IPS-20b (cell line): Measurements from ENCODE around the gene SCN2B.

ENCODE experiments used
- H3K27ac ChIP-seq: one replicate; pipeline ENCODE4 v1.5.1; 2013; ENCODE audit warnings: low read length
- H3K27me3 ChIP-seq: 2 replicates; pipeline ENCODE4 v1.6.1; 2013; ENCODE audit warnings: mild to moderate bottlenecking, low read length, inconsistent platforms; ENCODE audit not compliant: insufficient read depth
- H3K36me3 ChIP-seq: 2 replicates; pipeline ENCODE4 v1.6.1; 2013; ENCODE audit warnings: low read depth, mild to moderate bottlenecking, inconsistent platforms, low read length, moderate library complexity; ENCODE audit not compliant: insufficient read depth
- H3K4me1 ChIP-seq: 2 replicates; pipeline ENCODE4 v1.6.1; 2013; ENCODE audit warnings: mild to moderate bottlenecking, control low read depth, inconsistent platforms, low read length, moderate library complexity; ENCODE audit not compliant: insufficient read depth
- H3K4me3 ChIP-seq: 2 replicates; pipeline ENCODE4 v1.5.1; 2013; ENCODE audit warnings: mild to moderate bottlenecking, low read length, inconsistent platforms
- H3K9ac ChIP-seq: 2 replicates; pipeline ENCODE4 v1.6.1; 2013; ENCODE audit warnings: low read depth, mild to moderate bottlenecking, inconsistent platforms, low read length, moderate library complexity
- H3K9me3 ChIP-seq: 2 replicates; pipeline ENCODE4 v1.6.1; 2013; ENCODE audit warnings: mild to moderate bottlenecking, low read depth, low read length, inconsistent platforms; ENCODE audit not compliant: insufficient read depth

Gene SCN2B

DNA sequence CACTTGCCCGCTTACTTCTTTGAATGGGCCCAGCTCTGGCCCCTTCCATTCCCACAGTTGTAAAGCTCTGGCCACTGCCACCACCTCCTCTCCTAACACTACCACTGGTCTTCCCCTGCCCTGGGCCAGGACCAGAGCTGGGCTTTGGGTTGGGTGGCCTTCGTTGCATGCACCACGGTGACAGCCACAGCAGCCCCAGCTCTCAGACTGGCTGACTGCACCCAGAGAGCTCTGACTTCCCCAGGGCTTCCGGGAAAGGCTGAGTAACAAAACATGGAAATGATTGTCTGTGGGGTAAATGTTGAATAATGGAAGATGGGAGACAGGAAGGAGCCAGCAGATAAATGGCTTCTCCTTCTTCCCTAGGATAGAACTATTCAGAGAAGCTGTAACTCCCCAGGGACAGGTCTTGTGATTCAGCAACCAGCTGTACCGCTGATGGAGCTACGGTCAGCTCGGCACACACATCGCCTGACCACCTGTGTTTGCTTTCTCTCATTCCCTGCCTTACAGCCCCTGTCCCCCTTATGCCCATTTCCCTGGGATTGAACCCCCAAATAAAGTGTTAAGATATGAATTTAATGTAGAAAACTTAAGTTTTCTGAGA is 51.4 kb downstream of the SCN2B start:
- Histone ChIP-seq H3K4me3 (no peak overlapping the region), H3K27ac (no peak overlapping the region), H3K9me3 (no peaks in the 10 kb centered on the region), H3K27me3 (no peaks in the 10 kb centered on the region), H3K4me1 (no peaks in the 10 kb centered on the region), H3K9ac (no peak overlapping the region), H3K36me3 (no peaks in the 10 kb centered on the region)

DNA sequence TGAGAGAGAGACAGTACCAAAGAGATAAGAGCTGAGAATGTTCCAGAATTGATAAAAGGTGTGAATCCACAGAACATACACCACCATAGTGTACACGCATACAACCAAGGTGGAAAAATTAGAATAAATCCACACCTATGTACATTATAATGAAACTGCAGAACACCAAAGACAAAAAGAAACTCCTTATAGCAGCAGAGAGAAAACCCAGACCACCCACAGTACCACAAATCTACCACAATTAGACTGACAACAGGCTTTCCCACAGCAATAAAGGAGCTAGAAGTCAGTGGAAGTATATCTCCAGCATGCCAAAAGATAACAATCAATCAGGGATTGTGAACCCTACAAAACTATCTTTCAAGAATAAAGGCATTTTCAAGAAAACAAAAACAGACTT is 55.6 kb downstream of the SCN2B start:
- no peak overlapping the region for H3K9ac ChIP-seq
- H3K27me3 ChIP-seq = no peaks in the 10 kb centered on the region
- no peaks in the 10 kb centered on the region; the same call in 1 of the 2 replicates for H3K4me1 ChIP-seq
- no peaks in the 10 kb centered on the region for H3K36me3 ChIP-seq
- no peak overlapping the region for H3K27ac ChIP-seq
- no peak overlapping the region for H3K4me3 ChIP-seq
- H3K9me3 ChIP-seq = no peaks in the 10 kb centered on the region

- H3K4me3 ChIP-seq = no peak overlapping the region
- H3K9me3 ChIP-seq = no peaks in the 10 kb centered on the region
- no peak overlapping the region for H3K27ac ChIP-seq
- H3K4me1 ChIP-seq = no peaks in the 10 kb centered on the region; the same call in 1 of the 2 replicates
- no peak overlapping the region for H3K9ac ChIP-seq
- H3K27me3 ChIP-seq = no peaks in the 10 kb centered on the region
- no peaks in the 10 kb centered on the region for H3K36me3 ChIP-seq
Measured at GRCh38 chr11:118117790-118118601, 58.4 kb downstream of the SCN2B start.

DNA sequence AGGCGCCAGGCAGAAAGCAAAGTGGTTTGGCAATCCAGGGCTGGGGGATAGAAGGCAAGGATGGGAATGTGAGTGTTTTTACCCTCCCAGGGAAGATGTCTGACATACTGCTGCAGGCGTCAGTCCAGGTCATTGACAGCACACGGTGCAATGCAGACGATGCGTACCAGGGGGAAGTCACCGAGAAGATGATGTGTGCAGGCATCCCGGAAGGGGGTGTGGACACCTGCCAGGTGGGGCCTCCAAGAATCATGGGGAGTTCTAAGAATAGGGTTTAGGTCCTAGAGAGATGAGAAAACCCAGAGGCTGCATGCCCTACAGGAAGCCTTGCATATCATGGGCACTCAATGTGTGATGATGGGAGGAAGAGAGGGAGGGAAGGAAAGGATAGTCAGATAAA is 61.4 kb downstream of the SCN2B start:
- Histone ChIP-seq H3K27me3 (no peaks in the 10 kb centered on the region), H3K4me1 (no peaks in the 10 kb centered on the region; the same call in 1 of the 2 replicates), H3K9ac (no peak overlapping the region), H3K27ac (no peak overlapping the region), H3K36me3 (no peaks in the 10 kb centered on the region), H3K9me3 (no peaks in the 10 kb centered on the region), H3K4me3 (no peak overlapping the region)

GRCh38 chr11:118114266-118114665 is 62.2 kb downstream of the SCN2B start:
- no peaks in the 10 kb centered on the region; the same call in 1 of the 2 replicates for H3K4me1 ChIP-seq
- H3K9me3 ChIP-seq = no peaks in the 10 kb centered on the region

GRCh38 chr11:118112711-118113430 is 63.6 kb downstream of the SCN2B start:
- Histone ChIP-seq H3K9me3 (no peaks in the 10 kb centered on the region), H3K4me3 (no peak overlapping the region), H3K27me3 (no peaks in the 10 kb centered on the region), H3K36me3 (no peaks in the 10 kb centered on the region), H3K27ac (no peak overlapping the region), H3K9ac (no peak overlapping the region), H3K4me1 (peaks cover 2% of the 10 kb centered on the region; the same call in 1 of the 2 replicates)

More at GRCh38 chr11:118114266-118114665, 62.2 kb downstream of the SCN2B start:
- no peaks in the 10 kb centered on the region for H3K27me3 ChIP-seq
- H3K9ac ChIP-seq = no peak overlapping the region
- H3K36me3 ChIP-seq = no peaks in the 10 kb centered on the region
- H3K4me3 ChIP-seq = no peak overlapping the region
- H3K27ac ChIP-seq = no peak overlapping the region
